ENCODE results near the gene NAV2. TPM values are rescaled to one million over a fixed set of nuclear protein-coding genes. Genes with fewer than 3 reads are reported as not detected.
A peak's percentile ranks its signal among the peaks of the same experiment; 100 is the strongest.

NAV2 gene
- total RNA-seq, 1 experiment from 2014 or later = 22.7 TPM

GRCh38 chr11:20120134-20120925, 407.7 kb downstream of the NAV2 start:
- TSS peak; percentile 71 for BruUV-seq (replicated peaks)
- ChIA-PET POLR2A (no interaction called here), CTCF (no interaction called here)
- no peak for ATAC-seq
- Histone ChIP-seq H3K4me1 (ENCODE audit: control insufficient read depth, insufficient read depth, low read length) (no peaks in the 10 kb centered on the region), H3K27me3 (ENCODE audit: control insufficient read depth, insufficient read depth, low read length) (no peaks in the 10 kb centered on the region), H3K9me3 (ENCODE audit: control insufficient read depth, insufficient read depth, low read depth, low read length) (no peaks in the 10 kb centered on the region), H3K27ac (ENCODE audit: low read length) (no peak overlapping the region), H3K4me3 (ENCODE audit: low read depth in 2 of 2, low read length in 2 of 2) (no peak overlapping the region), H3K36me3 (ENCODE audit: control insufficient read depth, insufficient read depth, low read length) (no peaks in the 10 kb centered on the region)
- in situ Hi-C loops (cut with HindIII; ENCODE audit: low pct_unique_long_range_greater_than_20kb, low sequenced_read_pairs) (no loop called here), intact Hi-C loops (cut with micrococcal nuclease; ENCODE audit: unreplicated experiment) (no loop called here)
- TF ChIP-seq TCF7L2 (IDR thresholded peaks at IDR 0.05; ENCODE audit: low read depth, low read length) (no peak), CTCF (IDR thresholded peaks at IDR 0.05) (no peak), REST (IDR thresholded peaks at IDR 0.05; ENCODE audit: insufficient read depth in 1 of 2, low read depth in 2 of 2, low read length in 1 of 2) (no peak), SIN3A (IDR thresholded peaks at IDR 0.05; ENCODE audit: borderline replicate concordance, insufficient read depth, low read depth, low read length) (no peak), POLR2AphosphoS5 (IDR thresholded peaks at IDR 0.05; ENCODE audit: low read depth, low read length) (no peak)
- no peak for DNase-seq (ENCODE audit: low read depth, low spot score)

DNA sequence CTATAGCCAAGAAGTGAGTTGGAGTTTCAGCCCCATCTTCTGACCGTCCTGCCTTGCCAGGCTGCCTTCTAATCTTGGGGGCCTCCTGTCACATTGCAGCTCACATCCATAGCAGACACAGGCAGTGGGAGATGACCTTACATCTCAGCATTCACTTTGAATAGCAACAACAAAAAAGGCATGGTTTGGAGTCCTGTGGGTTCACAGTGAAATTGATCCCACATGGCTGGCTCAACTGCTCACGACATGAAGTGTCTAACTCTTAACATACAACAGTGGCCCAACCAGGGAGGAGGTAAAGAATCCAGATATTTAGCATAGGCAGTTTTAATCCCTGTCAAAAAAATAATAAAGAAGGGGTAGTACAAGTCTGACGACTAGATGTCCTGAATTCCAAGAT, 409.5 kb downstream of the NAV2 start:
- DNase-seq (ENCODE audit: low read depth, low spot score) (no peak), ATAC-seq (no peak)
- in situ Hi-C loops (cut with HindIII; ENCODE audit: low pct_unique_long_range_greater_than_20kb, low sequenced_read_pairs) = no loop called here
- H3K27ac ChIP-seq (ENCODE audit: low read length) = no peak overlapping the region
- intact Hi-C loops (cut with micrococcal nuclease; ENCODE audit: unreplicated experiment) = no loop called here
- TF ChIP-seq SIN3A (IDR thresholded peaks at IDR 0.05; ENCODE audit: borderline replicate concordance, insufficient read depth, low read depth, low read length) = no peak
- TF ChIP-seq TCF7L2 (IDR thresholded peaks at IDR 0.05; ENCODE audit: low read depth, low read length) = no peak
- TF ChIP-seq REST (IDR thresholded peaks at IDR 0.05; ENCODE audit: insufficient read depth in 1 of 2, low read depth in 2 of 2, low read length in 1 of 2) = no peak
- TF ChIP-seq CTCF (IDR thresholded peaks at IDR 0.05) = no peak
- no peak for TF ChIP-seq POLR2AphosphoS5 (IDR thresholded peaks at IDR 0.05; ENCODE audit: low read depth, low read length)
- CTCF ChIA-PET = interaction anchor here (0.7 kb wide), 1 partner anchor 219 kb away, joined by 10 read pairs; no protein-coding TSS in a partner anchor
- H3K4me1 ChIP-seq (ENCODE audit: control insufficient read depth, insufficient read depth, low read length) = no peaks in the 10 kb centered on the region
- H3K9me3 ChIP-seq (ENCODE audit: control insufficient read depth, insufficient read depth, low read depth, low read length) = no peaks in the 10 kb centered on the region
- no peak overlapping the region for H3K4me3 ChIP-seq (ENCODE audit: low read depth in 2 of 2, low read length in 2 of 2)
- H3K36me3 ChIP-seq (ENCODE audit: control insufficient read depth, insufficient read depth, low read length) = no peaks in the 10 kb centered on the region
- POLR2A ChIA-PET = interaction anchor here (0.7 kb wide), 1 partner anchor 122 kb away, joined by 6 read pairs; no protein-coding TSS in a partner anchor
- BruUV-seq (replicated peaks) = no TSS peak
- no peaks in the 10 kb centered on the region for H3K27me3 ChIP-seq (ENCODE audit: control insufficient read depth, insufficient read depth, low read length)
